Fibroblast of mammary gland (primary cell): ENCODE measurements around the gene KDM5C.
A peak's percentile ranks its signal among the peaks of the same experiment; 100 is the strongest.

Experiments used
- DNase-seq: peaks from one replicate; pipeline ENCODE4 v3.0.0-alpha.2; 2010; ENCODE audit warnings: low read depth
- H3K4me3 ChIP-seq: 2 replicates; pipeline ENCODE4 v1.5.1; 2011; ENCODE audit warnings: low read depth, mild to moderate bottlenecking, low read length, moderate library complexity; ENCODE audit not compliant: control insufficient read depth
- CTCF ChIP-seq: conservative IDR thresholded peaks from 2 replicates; pipeline ENCODE4 v1.5.1; 2011; ENCODE audit warnings: low read depth, low read length, inconsistent platforms; ENCODE audit not compliant: control insufficient read depth, insufficient read depth

The KDM5C gene

GRCh38 chrX:53251307-53251706, 26.3 kb upstream of the KDM5C start:
- no peak overlapping the region for H3K4me3 ChIP-seq
- no peak for TF ChIP-seq CTCF
- DNase-seq = peak; percentile 75

GRCh38 chrX:53250556-53250955, 25.5 kb upstream of the KDM5C start:
- no peak for DNase-seq
- no peak for TF ChIP-seq CTCF
- no peak overlapping the region for H3K4me3 ChIP-seq

- TF ChIP-seq CTCF = no peak
- no peak overlapping the region for H3K4me3 ChIP-seq
- no peak for DNase-seq
Observed at GRCh38 chrX:53249408-53250042, 24.5 kb upstream of the KDM5C start.

- no peak for DNase-seq
- TF ChIP-seq CTCF = no peak
- H3K4me3 ChIP-seq = no peak overlapping the region
Observed at GRCh38 chrX:53247928-53248327, 22.9 kb upstream of the KDM5C start.

GRCh38 chrX:53246231-53246630, 21.2 kb upstream of the KDM5C start:
- H3K4me3 ChIP-seq = no peak overlapping the region
- DNase-seq = no peak
- TF ChIP-seq CTCF = no peak

GRCh38 chrX:53244610-53245009, 19.6 kb upstream of the KDM5C start:
- DNase-seq = no peak
- no peak overlapping the region for H3K4me3 ChIP-seq
- peak; percentile 51 for TF ChIP-seq CTCF

GRCh38 chrX:53242310-53242709, 17.3 kb upstream of the KDM5C start:
- no peak overlapping the region for H3K4me3 ChIP-seq
- TF ChIP-seq CTCF = no peak
- no peak for DNase-seq
